AG09319 (cell line): ENCODE data around the gene ANTKMT.

Experiments used
- DNase-seq: peaks from one replicate; pipeline ENCODE4 v3.0.0-alpha.2; 2010; ENCODE audit warnings: low read depth; ENCODE audit errors: extremely low read depth
- TF ChIP-seq, protein P1 (sequence below): IDR thresholded peaks from 2 replicates; pipeline ENCODE4 v1.5.1; 2011; ENCODE audit warnings: low read depth, mild to moderate bottlenecking, inconsistent platforms, low read length, moderate library complexity

Gene ANTKMT

GRCh38 chr16:683396-684070, 37.4 kb upstream of the ANTKMT start:
- TF ChIP-seq, protein P1, sequence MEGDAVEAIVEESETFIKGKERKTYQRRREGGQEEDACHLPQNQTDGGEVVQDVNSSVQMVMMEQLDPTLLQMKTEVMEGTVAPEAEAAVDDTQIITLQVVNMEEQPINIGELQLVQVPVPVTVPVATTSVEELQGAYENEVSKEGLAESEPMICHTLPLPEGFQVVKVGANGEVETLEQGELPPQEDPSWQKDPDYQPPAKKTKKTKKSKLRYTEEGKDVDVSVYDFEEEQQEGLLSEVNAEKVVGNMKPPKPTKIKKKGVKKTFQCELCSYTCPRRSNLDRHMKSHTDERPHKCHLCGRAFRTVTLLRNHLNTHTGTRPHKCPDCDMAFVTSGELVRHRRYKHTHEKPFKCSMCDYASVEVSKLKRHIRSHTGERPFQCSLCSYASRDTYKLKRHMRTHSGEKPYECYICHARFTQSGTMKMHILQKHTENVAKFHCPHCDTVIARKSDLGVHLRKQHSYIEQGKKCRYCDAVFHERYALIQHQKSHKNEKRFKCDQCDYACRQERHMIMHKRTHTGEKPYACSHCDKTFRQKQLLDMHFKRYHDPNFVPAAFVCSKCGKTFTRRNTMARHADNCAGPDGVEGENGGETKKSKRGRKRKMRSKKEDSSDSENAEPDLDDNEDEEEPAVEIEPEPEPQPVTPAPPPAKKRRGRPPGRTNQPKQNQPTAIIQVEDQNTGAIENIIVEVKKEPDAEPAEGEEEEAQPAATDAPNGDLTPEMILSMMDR: no peak
- no peak for DNase-seq

DNA sequence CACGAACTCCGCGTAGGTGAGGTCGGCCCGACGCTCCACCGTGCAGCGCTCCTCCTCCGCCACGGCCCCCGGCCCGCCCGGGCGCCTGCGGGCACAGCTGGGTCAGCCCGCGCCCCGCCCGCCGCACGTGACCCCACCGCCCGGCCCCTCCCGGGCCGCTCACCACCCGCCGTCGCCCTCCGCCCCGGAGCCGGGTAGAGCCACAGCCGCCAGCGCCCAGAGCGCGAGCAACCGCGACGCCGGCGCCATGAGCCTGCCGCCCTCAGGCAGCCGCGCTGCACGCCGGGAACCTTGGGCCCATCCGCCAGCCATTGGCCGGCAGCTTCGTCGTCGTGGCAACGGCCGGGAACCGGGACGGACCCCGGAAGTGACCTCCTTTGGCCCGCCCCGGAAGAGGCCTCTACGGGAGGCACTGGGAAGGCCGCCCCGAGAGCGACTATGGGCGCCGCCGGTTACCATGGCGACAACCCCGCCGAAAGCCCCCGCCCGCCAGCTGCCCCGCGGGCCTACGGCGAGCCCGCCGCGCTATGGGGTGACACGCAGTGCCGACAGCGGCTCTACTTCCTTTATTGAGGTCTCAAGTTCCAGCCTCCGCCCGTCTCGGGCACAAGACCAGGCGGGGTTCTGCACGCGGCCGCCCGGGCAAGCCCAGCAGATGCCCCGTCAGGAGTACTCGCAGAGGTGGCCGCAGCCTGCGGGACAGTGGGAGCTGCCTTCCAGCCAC, 36.7 kb upstream of the ANTKMT start, which contains the start of gene JMJD8:
Gene JMJD8, minus strand, starts transcription at position 264 of the 724 bp plus-strand sequence. Its CDS starts 15 bp downstream, at position 249.
- TF ChIP-seq, protein P1: no peak
- DNase-seq: peak; percentile 84

GRCh38 chr16:684961-685696, 35.8 kb upstream of the ANTKMT start:
- TF ChIP-seq, protein P1: no peak
- no peak for DNase-seq

DNA sequence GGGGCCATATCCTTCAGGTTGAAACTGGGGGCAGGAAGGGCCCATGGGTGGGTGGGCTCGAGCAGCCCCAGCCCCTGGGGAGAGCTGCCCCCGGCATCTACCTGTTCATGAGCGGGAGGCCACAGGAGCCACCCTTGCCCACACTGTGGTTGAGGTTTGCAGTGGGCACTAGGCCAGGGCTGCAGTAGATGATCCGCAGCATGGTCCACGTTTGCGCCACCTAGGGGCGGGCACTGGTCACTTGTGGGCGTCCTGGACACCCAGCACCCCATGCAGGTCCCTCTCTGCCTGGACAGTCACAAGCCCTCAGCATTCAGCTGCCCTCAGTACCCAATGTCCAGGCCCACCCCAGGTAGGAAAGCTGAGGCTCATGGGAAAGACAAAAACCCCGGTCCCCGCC, 35.0 kb upstream of the ANTKMT start:
- TF ChIP-seq, protein P1: peak; percentile 35
- no peak for DNase-seq

- no peak for DNase-seq
- TF ChIP-seq, protein P1: no peak
Measured at GRCh38 chr16:686459-687260, 34.3 kb upstream of the ANTKMT start.

GRCh38 chr16:687499-687898, 33.4 kb upstream of the ANTKMT start:
- no peak for DNase-seq
- TF ChIP-seq, protein P1: no peak
